ENCODE results near the gene HAUS8. TPM values are rescaled to one million over a fixed set of nuclear protein-coding genes. Genes with fewer than 3 reads are reported as not detected.

HAUS8 gene
- total and polyA plus RNA-seq, 2 of the 13 experiments (the other 11 are each of a cell fraction or from before 2014, with no cell fraction given) = 7.8 to 17.5 TPM

DNA sequence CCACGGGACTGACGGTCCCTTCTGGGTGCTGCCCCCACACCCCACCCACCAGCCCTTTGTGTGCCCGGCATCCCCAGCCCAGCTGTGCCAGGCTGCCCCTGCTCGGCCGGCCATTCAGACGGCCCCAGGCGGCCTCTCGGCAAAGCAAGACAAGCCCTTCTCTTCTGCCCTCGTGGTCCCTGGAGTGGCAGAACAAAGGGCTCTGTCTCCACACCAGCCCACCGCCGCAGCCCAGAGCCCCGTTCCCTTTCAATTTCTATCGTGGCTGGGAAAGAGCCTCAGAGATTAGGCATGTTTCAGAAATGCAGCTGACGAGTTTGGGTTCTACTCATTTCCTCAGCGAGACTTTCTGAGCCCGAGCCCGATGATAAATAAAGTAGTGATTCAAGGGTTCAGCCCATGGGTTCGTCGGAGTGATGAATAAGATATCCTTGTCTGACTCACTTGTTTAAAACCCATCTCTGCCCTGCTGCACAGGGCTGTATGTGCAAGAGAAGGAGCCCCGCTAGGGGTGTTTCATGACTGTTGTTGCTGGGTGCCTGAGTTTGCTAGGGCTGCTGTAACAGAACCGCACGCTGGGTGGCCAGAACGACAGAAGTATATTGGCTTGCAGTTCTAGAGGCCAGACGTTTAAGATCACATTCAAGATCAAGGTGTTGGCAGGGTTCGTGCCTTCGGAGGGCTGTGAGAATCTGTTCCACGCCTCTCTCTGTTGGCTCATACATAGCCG lies 4.6 kb upstream of the HAUS8 start:
- Histone ChIP-seq H4K20me1 (ENCODE audit: insufficient read depth, low read length) (no peaks in the 10 kb centered on the region), H3K9ac (ENCODE audit: insufficient read depth, low read depth, low read length) (peak overlapping the region; percentile 69), H3K4me1 (ENCODE audit: insufficient read depth, low read length) (peaks cover 40% of the 10 kb centered on the region), H3K36me3 (replicated peaks in 1 of 2; ENCODE audit: control insufficient read depth in 1 of 2, insufficient read depth in 2 of 2, low read length in 2 of 2) (no peaks in the 10 kb centered on the region), H2AFZ (ENCODE audit: low read length) (no peak overlapping the region), H3K4me3 (replicated peaks in 1 of 3; ENCODE audit: insufficient read depth in 1 of 3, low read depth in 2 of 3, low read length in 3 of 3) (peak overlapping the region; percentile 53 to 67 (median 60)), H3K27ac (ENCODE audit: extremely low read length, insufficient read depth, low read length) (peak overlapping the region; percentile 66), H3K27me3 (ENCODE audit: control insufficient read depth in 1 of 2, insufficient read depth in 2 of 2, low read length in 2 of 2) (no peaks in the 10 kb centered on the region; a peak in 1 of 5 replicates), H3K4me2 (ENCODE audit: low read depth, low read length) (peak overlapping the region; percentile 79), H3K79me2 (ENCODE audit: insufficient read depth, low read length) (peaks cover 54% of the 10 kb centered on the region), H3K9me3 (ENCODE audit: low read length) (no peaks in the 10 kb centered on the region)
- BruUV-seq (replicated peaks) = no TSS peak
- intact Hi-C loops (cut with micrococcal nuclease; ENCODE audit: unreplicated experiment) = loop anchor here (2.0 to 5.0 kb wide), 2 partner anchors 17 to 57 kb away; no protein-coding TSS in a partner anchor
- in situ Hi-C loops (cut with HindIII; ENCODE audit: extremely low pct_ligation_motif_present, low pct_unique_long_range_greater_than_20kb) = no loop called here
- ATAC-seq (peak; percentile 84), DNase-seq (ENCODE audit: low spot score) (peak; percentile 85), FAIRE-seq (peak; percentile 84)
- ChIA-PET POLR2A (no interaction called here), CTCF (ENCODE audit: low intra/inter-chr PET ratio, low total read pairs) (interaction anchor here (0.7 to 1.5 kb wide), 3 partner anchors 18 to 56 kb away, joined by 3 to 5 read pairs (median 3); no protein-coding TSS in a partner anchor)
- WGBS (ENCODE audit: low lambda C conversion rate) = 6% methylated on average over 23 of the region's 28 CpGs
- TF ChIP-seq, protein P1, sequence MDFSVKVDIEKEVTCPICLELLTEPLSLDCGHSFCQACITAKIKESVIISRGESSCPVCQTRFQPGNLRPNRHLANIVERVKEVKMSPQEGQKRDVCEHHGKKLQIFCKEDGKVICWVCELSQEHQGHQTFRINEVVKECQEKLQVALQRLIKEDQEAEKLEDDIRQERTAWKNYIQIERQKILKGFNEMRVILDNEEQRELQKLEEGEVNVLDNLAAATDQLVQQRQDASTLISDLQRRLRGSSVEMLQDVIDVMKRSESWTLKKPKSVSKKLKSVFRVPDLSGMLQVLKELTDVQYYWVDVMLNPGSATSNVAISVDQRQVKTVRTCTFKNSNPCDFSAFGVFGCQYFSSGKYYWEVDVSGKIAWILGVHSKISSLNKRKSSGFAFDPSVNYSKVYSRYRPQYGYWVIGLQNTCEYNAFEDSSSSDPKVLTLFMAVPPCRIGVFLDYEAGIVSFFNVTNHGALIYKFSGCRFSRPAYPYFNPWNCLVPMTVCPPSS (IDR thresholded peaks at IDR 0.05) = no peak
- TF ChIP-seq, protein P2, sequence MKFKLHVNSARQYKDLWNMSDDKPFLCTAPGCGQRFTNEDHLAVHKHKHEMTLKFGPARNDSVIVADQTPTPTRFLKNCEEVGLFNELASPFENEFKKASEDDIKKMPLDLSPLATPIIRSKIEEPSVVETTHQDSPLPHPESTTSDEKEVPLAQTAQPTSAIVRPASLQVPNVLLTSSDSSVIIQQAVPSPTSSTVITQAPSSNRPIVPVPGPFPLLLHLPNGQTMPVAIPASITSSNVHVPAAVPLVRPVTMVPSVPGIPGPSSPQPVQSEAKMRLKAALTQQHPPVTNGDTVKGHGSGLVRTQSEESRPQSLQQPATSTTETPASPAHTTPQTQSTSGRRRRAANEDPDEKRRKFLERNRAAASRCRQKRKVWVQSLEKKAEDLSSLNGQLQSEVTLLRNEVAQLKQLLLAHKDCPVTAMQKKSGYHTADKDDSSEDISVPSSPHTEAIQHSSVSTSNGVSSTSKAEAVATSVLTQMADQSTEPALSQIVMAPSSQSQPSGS (CRISPR knock-in tag; IDR thresholded peaks at IDR 0.05) = no peak
- TF ChIP-seq CEBPG (CRISPR knock-in tag; IDR thresholded peaks at IDR 0.05) (0 out of 2 replicates have a peak, but pooled peaks have one; percentile 5), NR2F6 (IDR thresholded peaks at IDR 0.05) (no peak), NR2F6 (CRISPR knock-in tag; IDR thresholded peaks at IDR 0.05) (peak; percentile 7; the same call in 1 of the 2 replicates), ZSCAN22 (CRISPR knock-in tag; IDR thresholded peaks at IDR 0.05) (no peak), PHF21A (CRISPR knock-in tag; IDR thresholded peaks at IDR 0.05) (peak; percentile 35; the same call in 1 of the 2 replicates), TRIM24 (CRISPR knock-in tag; IDR thresholded peaks at IDR 0.05) (no peak), GLI4 (CRISPR knock-in tag; IDR thresholded peaks at IDR 0.05; ENCODE audit: borderline replicate concordance) (no peak)
- TF ChIP-seq, protein P3, sequence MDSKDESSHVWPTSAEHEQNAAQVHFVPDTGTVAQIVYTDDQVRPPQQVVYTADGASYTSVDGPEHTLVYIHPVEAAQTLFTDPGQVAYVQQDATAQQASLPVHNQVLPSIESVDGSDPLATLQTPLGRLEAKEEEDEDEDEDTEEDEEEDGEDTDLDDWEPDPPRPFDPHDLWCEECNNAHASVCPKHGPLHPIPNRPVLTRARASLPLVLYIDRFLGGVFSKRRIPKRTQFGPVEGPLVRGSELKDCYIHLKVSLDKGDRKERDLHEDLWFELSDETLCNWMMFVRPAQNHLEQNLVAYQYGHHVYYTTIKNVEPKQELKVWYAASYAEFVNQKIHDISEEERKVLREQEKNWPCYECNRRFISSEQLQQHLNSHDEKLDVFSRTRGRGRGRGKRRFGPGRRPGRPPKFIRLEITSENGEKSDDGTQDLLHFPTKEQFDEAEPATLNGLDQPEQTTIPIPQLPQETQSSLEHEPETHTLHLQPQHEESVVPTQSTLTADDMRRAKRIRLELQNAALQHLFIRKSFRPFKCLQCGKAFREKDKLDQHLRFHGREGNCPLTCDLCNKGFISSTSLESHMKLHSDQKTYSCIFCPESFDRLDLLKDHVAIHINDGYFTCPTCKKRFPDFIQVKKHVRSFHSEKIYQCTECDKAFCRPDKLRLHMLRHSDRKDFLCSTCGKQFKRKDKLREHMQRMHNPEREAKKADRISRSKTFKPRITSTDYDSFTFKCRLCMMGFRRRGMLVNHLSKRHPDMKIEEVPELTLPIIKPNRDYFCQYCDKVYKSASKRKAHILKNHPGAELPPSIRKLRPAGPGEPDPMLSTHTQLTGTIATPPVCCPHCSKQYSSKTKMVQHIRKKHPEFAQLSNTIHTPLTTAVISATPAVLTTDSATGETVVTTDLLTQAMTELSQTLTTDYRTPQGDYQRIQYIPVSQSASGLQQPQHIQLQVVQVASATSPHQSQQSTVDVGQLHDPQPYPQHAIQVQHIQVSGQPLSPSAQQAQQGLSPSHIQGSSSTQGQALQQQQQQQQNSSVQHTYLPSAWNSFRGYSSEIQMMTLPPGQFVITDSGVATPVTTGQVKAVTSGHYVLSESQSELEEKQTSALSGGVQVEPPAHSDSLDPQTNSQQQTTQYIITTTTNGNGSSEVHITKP (CRISPR knock-in tag; IDR thresholded peaks at IDR 0.05; ENCODE audit: low read depth) = 0 out of 2 replicates have a peak, but pooled peaks have one; percentile 38
- TF ChIP-seq, protein P4, sequence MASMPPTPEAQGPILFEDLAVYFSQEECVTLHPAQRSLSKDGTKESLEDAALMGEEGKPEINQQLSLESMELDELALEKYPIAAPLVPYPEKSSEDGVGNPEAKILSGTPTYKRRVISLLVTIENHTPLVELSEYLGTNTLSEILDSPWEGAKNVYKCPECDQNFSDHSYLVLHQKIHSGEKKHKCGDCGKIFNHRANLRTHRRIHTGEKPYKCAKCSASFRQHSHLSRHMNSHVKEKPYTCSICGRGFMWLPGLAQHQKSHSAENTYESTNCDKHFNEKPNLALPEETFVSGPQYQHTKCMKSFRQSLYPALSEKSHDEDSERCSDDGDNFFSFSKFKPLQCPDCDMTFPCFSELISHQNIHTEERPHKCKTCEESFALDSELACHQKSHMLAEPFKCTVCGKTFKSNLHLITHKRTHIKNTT (CRISPR knock-in tag; IDR thresholded peaks at IDR 0.05) = no peak
- TF ChIP-seq, protein P5, sequence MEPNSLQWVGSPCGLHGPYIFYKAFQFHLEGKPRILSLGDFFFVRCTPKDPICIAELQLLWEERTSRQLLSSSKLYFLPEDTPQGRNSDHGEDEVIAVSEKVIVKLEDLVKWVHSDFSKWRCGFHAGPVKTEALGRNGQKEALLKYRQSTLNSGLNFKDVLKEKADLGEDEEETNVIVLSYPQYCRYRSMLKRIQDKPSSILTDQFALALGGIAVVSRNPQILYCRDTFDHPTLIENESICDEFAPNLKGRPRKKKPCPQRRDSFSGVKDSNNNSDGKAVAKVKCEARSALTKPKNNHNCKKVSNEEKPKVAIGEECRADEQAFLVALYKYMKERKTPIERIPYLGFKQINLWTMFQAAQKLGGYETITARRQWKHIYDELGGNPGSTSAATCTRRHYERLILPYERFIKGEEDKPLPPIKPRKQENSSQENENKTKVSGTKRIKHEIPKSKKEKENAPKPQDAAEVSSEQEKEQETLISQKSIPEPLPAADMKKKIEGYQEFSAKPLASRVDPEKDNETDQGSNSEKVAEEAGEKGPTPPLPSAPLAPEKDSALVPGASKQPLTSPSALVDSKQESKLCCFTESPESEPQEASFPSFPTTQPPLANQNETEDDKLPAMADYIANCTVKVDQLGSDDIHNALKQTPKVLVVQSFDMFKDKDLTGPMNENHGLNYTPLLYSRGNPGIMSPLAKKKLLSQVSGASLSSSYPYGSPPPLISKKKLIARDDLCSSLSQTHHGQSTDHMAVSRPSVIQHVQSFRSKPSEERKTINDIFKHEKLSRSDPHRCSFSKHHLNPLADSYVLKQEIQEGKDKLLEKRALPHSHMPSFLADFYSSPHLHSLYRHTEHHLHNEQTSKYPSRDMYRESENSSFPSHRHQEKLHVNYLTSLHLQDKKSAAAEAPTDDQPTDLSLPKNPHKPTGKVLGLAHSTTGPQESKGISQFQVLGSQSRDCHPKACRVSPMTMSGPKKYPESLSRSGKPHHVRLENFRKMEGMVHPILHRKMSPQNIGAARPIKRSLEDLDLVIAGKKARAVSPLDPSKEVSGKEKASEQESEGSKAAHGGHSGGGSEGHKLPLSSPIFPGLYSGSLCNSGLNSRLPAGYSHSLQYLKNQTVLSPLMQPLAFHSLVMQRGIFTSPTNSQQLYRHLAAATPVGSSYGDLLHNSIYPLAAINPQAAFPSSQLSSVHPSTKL (CRISPR knock-in tag; IDR thresholded peaks at IDR 0.05) = 0 out of 2 replicates have a peak, but pooled peaks have one; percentile 29

All from HepG2 (cell line).